ENCODE data around the gene SELENOM.
"Not testable (repeated sequence)": the region's sequence is repeated elsewhere in the genome, so short reads cannot be mapped to it uniquely, and the experiment has no call there.

GRCh38 chr22:31097539-31097938, 9.8 kb downstream of the SELENOM start:
- not testable (repeated sequence) for TF ChIP-seq CTCF, EP300 (IDR thresholded peaks at IDR 0.05)
